ACC112 (cell line): ENCODE data around the gene PPP2R3B.
"Not testable (repeated sequence)": the region's sequence is repeated elsewhere in the genome, so short reads cannot be mapped to it uniquely, and the experiment has no call there.

Experiments
- H2AFZ ChIP-seq: fragments of 200-600 bp; sonication (generic); one replicate; pipeline ENCODE4 v1.6.0; 2017; ENCODE audit warnings: antibody characterized with exemption, low read length; ENCODE audit not compliant: unreplicated experiment
- H3K27ac ChIP-seq: fragments of 200-600 bp; sonication (generic); 2 replicates; pipeline ENCODE4 v1.5.1; 2014; ENCODE audit warnings: low read depth, mild to moderate bottlenecking, antibody characterized with exemption, low read length, moderate library complexity
- H3K27me3 ChIP-seq: fragments of 200-600 bp; sonication (generic); 2 replicates; pipeline ENCODE4 v1.6.1; 2014; ENCODE audit warnings: mild to moderate bottlenecking, antibody characterized with exemption, low read length, moderate library complexity, mixed read lengths; ENCODE audit not compliant: insufficient read depth
- H3K36me3 ChIP-seq: fragments of 200-600 bp; sonication (generic); 2 replicates; pipeline ENCODE4 v1.6.1; 2016; ENCODE audit warnings: mild to moderate bottlenecking, antibody characterized with exemption, low read length, moderate library complexity, mixed read lengths; ENCODE audit not compliant: insufficient read depth
- H3K4me1 ChIP-seq: fragments of 200-600 bp; sonication (generic); one replicate; pipeline ENCODE4 v1.6.1; 2016; ENCODE audit warnings: low read length, mixed read lengths; ENCODE audit not compliant: insufficient read depth, unreplicated experiment, control insufficient read depth
- H3K4me3 ChIP-seq: fragments of 200-600 bp; sonication (generic); 2 replicates; pipeline ENCODE4 v1.5.1; 2014; ENCODE audit warnings: mild to moderate bottlenecking, low read depth, low read length
- H3K79me2 ChIP-seq: fragments of 200-600 bp; sonication (generic); one replicate; pipeline ENCODE4 v1.6.0; 2016; ENCODE audit warnings: low read length; ENCODE audit not compliant: control insufficient read depth, unreplicated experiment, insufficient read depth

Gene PPP2R3B

GRCh38 chrX:378443-378842, 8.3 kb downstream of the PPP2R3B start:
- H3K79me2 ChIP-seq = peaks cover 23% of the 10 kb centered on the region
- no peaks in the 10 kb centered on the region for H3K4me1 ChIP-seq
- no peak overlapping the region for H3K4me3 ChIP-seq
- no peak overlapping the region for H3K27ac ChIP-seq
- H3K27me3 ChIP-seq = peaks cover 18% of the 10 kb centered on the region
- H2AFZ ChIP-seq = no peak overlapping the region
- peaks cover 8% of the 10 kb centered on the region; the same call in 1 of the 2 replicates for H3K36me3 ChIP-seq

GRCh38 chrX:376206-376605, 10.5 kb downstream of the PPP2R3B start:
- peaks cover 35% of the 10 kb centered on the region for H3K27me3 ChIP-seq
- not testable (repeated sequence) for H3K4me3 ChIP-seq, H3K4me1 ChIP-seq, H3K27ac ChIP-seq, H2AFZ ChIP-seq, H3K36me3 ChIP-seq
- peaks cover 18% of the 10 kb centered on the region for H3K79me2 ChIP-seq

- H3K27ac ChIP-seq = no peak overlapping the region
- H3K79me2 ChIP-seq = peaks cover 16% of the 10 kb centered on the region
- no peaks in the 10 kb centered on the region for H3K4me1 ChIP-seq
These were observed 11.3 kb downstream of the PPP2R3B start for GRCh38 chrX:375181-376036.

GRCh38 chrX:374596-374995, 12.1 kb downstream of the PPP2R3B start:
- peaks cover 19% of the 10 kb centered on the region for H3K79me2 ChIP-seq
- H3K27me3 ChIP-seq = peaks cover 35% of the 10 kb centered on the region
- no peak overlapping the region for H2AFZ ChIP-seq
- H3K4me3 ChIP-seq = peak overlapping the region; percentile 78
- H3K36me3 ChIP-seq = no peaks in the 10 kb centered on the region
- no peaks in the 10 kb centered on the region for H3K4me1 ChIP-seq
- H3K27ac ChIP-seq = no peak overlapping the region

More at GRCh38 chrX:375181-376036, 11.3 kb downstream of the PPP2R3B start:
- Histone ChIP-seq H3K4me3 (no peak overlapping the region), H3K27me3 (peaks cover 35% of the 10 kb centered on the region), H3K36me3 (no peaks in the 10 kb centered on the region), H2AFZ (no peak overlapping the region)

DNA sequence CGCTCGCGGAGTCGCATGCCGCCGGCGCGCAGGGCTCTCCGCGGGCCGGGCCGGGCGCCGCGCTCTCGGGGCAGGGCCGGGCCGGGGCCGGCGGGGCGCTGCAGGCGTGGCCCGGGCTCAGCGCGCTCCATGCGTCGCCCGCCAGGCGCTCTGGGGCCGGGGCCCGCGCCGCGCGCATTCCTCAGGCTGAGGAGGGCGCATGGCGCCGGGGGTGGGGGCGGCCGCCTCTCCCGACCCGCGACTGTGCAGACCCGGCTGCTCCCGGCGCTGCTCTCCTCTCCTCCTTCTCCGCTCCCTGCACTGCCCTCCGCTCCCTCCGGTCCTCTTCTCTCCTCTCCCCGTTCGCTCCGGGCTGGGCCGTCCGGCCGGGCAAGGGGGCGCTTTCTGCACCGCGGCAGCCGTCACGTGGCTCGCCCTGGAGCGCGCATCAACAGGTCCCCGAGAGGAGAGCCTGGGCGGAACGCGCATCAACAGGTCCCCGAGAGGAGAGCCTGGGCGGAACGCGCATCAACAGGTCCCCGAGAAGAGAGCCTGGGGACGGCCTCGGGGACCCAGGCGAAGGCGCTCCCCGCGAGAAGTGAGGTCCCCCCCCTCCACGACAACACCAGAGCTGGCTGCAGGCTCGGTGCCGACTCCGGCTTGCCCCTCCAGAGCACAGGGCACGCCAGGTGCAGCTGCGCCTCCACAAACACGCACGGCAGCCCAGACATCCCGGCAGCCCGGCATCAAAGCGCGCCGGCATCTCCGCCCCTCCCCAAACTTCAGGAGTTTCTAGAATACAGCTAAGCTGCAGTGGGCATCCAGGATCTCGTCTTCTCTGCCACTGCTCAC, 12.9 kb downstream of the PPP2R3B start:
- H2AFZ ChIP-seq = no peak overlapping the region

DNA sequence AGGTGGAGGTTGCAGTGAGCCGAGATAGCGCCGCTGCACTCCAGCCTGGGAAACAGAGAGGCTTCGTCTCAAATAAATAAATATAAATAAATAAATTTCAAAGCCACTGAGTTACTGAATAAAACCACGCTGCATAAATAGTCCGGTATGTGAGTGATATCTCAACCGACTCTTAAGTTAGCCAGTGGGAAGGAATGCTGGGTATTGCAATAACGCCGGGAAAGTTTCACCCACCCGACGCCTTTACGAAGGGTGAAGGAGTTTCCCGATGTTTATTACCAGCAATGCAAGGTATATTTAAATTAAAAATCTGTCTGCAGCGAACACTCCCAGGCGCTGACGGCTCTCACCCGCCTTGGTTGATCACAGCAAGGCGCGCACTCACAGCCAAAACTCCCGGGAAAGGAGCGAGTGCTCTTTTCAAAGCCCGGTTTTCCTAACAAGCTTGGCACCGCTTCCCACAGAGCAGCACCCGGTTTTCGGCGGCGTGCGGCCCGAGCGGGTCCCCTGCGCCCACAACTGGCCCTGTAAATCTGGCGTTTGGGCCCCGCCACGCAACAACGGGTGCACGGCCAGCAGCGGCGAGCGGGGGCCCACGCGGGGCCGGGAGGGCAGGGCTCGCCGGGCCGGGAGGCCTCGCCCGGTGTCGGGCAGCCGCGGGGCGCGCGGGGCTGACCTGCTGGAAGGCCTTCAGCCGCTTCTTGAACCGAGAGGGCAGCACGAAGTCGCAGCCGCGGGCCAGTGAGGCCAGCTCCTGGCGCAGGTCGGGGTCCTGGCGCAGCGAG, 13.7 kb downstream of the PPP2R3B start:
- peaks cover 7% of the 10 kb centered on the region for H3K4me1 ChIP-seq
- H3K36me3 ChIP-seq = no peaks in the 10 kb centered on the region
- peak overlapping the region; percentile 78 for H3K4me3 ChIP-seq
- peaks cover 17% of the 10 kb centered on the region for H3K79me2 ChIP-seq
- H3K27me3 ChIP-seq = peaks cover 35% of the 10 kb centered on the region
- H2AFZ ChIP-seq = peak overlapping the region; percentile 25
- H3K27ac ChIP-seq = no peak overlapping the region

More for the DNA sequence above, 12.9 kb downstream of the PPP2R3B start:
- Histone ChIP-seq H3K36me3 (no peaks in the 10 kb centered on the region), H3K4me3 (peak overlapping the region; percentile 78), H3K79me2 (peaks cover 22% of the 10 kb centered on the region), H3K27me3 (peaks cover 35% of the 10 kb centered on the region), H3K4me1 (peaks cover 6% of the 10 kb centered on the region), H3K27ac (no peak overlapping the region)

GRCh38 chrX:371907-372306, 14.8 kb downstream of the PPP2R3B start:
- Histone ChIP-seq H3K27ac (no peak overlapping the region), H2AFZ (no peak overlapping the region), H3K4me3 (no peak overlapping the region), H3K36me3 (no peaks in the 10 kb centered on the region), H3K79me2 (peaks cover 17% of the 10 kb centered on the region), H3K27me3 (peaks cover 35% of the 10 kb centered on the region), H3K4me1 (peaks cover 7% of the 10 kb centered on the region)

GRCh38 chrX:370963-371745, 15.6 kb downstream of the PPP2R3B start:
- Histone ChIP-seq H3K4me3 (no peak overlapping the region), H3K27me3 (peaks cover 35% of the 10 kb centered on the region), H3K27ac (no peak overlapping the region), H3K79me2 (peaks cover 16% of the 10 kb centered on the region), H3K4me1 (peaks cover 7% of the 10 kb centered on the region), H2AFZ (no peak overlapping the region), H3K36me3 (no peaks in the 10 kb centered on the region)

DNA sequence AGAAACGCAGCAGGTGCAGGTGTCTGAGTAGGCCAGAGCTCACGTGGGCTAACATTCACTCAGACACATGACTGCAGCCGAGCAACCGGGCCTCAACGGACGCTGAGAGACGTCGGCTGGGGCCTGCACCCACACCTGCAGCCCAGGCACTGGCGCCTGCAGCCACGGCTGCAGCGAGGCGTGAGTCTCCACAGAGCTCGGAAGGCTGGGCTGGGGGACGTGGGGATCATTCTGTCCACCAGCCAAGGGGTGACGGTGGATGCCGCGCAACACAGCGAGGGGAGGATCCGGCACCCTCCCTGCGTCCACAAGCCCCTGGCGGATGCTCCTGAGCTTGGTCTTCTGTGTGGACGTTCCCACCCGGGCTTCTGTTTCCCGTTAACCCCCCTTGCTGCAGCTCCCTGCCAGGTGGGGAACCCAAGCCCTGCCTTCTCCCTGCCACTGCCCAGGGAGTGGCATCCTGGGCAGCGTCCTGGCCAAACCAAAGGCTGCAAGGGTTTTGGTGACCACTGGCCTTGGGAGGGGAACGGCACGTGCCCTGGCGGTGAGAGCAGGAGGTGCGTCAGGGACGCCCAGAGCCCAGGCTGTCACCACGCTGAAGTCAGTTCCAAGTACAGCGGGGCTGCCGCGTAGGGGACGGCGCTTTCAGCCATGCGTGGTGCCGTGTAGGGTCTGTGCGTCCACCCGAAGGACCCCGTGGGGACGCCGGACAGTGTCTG, 16.3 kb downstream of the PPP2R3B start:
- Histone ChIP-seq H2AFZ (no peak overlapping the region), H3K27ac (no peak overlapping the region), H3K4me1 (peaks cover 7% of the 10 kb centered on the region), H3K4me3 (no peak overlapping the region), H3K36me3 (no peaks in the 10 kb centered on the region), H3K27me3 (peaks cover 35% of the 10 kb centered on the region), H3K79me2 (peaks cover 15% of the 10 kb centered on the region)
